Heart right ventricle (tissue), 16 donors: ENCODE results near the gene BAIAP3. TPM values are rescaled to one million over a fixed set of nuclear protein-coding genes. Genes with fewer than 3 reads are reported as not detected.

Source experiments
- ATAC-seq, 8 donors: fragments of 200-7000 bp; cut with Tn5 transposase; one replicate each; pipeline ENCODE4 v1.9.1; 2020; ENCODE audit warnings: mild to moderate bottlenecking in 8 of 8, moderate library complexity in 8 of 8, moderate number of reproducible peaks in 1 of 8
- DNase-seq, 2 donors: peaks; one replicate each; pipeline ENCODE4 v3.0.0-alpha.2; 2020
- H3K27ac ChIP-seq, 10 donors: fragments of 200-600 bp; sonication (generic) in 2 of 10; one replicate each; pipeline versions ENCODE4 v1.5.0 to v1.8.0; 2020 to 2022; ENCODE audit warnings: mild to moderate bottlenecking in 3 of 10
- H3K27me3 ChIP-seq, 7 donors: fragments of 200-600 bp; one replicate each; pipeline ENCODE4 v1.8.0; 2021 to 2022; ENCODE audit warnings: mild to moderate bottlenecking in 2 of 7
- H3K36me3 ChIP-seq, 9 donors: fragments of 200-600 bp; sonication (generic) in 1 of 9; one replicate each; pipeline versions ENCODE4 v1.5.0 to v1.8.0; 2020 to 2022; ENCODE audit warnings: mild to moderate bottlenecking in 2 of 9
- H3K4me1 ChIP-seq, 9 donors: fragments of 200-600 bp; sonication (generic) in 1 of 9; one replicate each; pipeline versions ENCODE4 v1.5.0 to v1.8.0; 2020 to 2022; ENCODE audit warnings: mild to moderate bottlenecking in 4 of 9
- H3K4me3 ChIP-seq, 10 donors: fragments of 200-600 bp; sonication (generic) in 2 of 10; one replicate each; pipeline versions ENCODE4 v1.5.0 to v1.8.0; 2020 to 2022; ENCODE audit warnings: mild to moderate bottlenecking in 7 of 10, moderate library complexity in 2 of 10
- H3K9me3 ChIP-seq, 11 donors: fragments of 200-600 bp in 10 of 11; sonication (generic) in 2 of 11; one replicate each; pipeline versions ENCODE4 v1.5.0 to v1.8.0; 2013 to 2022; ENCODE audit warnings: mild to moderate bottlenecking in 2 of 11, control low read depth in 1 of 11, moderate library complexity in 1 of 11
- CTCF ChIP-seq, 9 donors: fragments of 200-600 bp; sonication (generic) in 2 of 9; IDR thresholded peaks; one replicate each; pipeline versions ENCODE4 v1.5.0 to v1.8.0; 2021 to 2022; ENCODE audit warnings: antibody characterized with exemption in 9 of 9, mild to moderate bottlenecking in 5 of 9, moderate library complexity in 1 of 9
- WGBS, 2 donors: extraction: QIAGEN DNeasy Blood & Tissue Kit; methylation state at CpG; one replicate each; pipeline ENCODE4 v1.1.7; 2013; ENCODE audit warnings: inconsistent platforms in 1 of 2; 5-methylcytosine and 5-hydroxymethylcytosine counted together
- intact Hi-C, 10 donors: fragments of 100-400 bp; cut with DNase I; formaldehyde crosslinking; loops; one replicate each; pipeline versions ENCODE4 v1.11.1 to v1.14.2; 2022
- polyA plus RNA-seq, 2 donors: library from polyadenylated mRNA; stranded (reverse); fragments of 200-250 nt; gene quantifications; one replicate each; pipeline ENCODE4 v1.2.3, GENCODE V29; 2013
- total RNA-seq, 10 donors: library from RNA; stranded (reverse); fragmentation: NEBNext Ultra II Directional in 3 of 10; extraction: Animal tissue kit (Norgen Biotek cat#: 25700) in 3 of 10; gene quantifications; one replicate each; pipeline versions ENCODE4 v1.2.1 to v1.2.4, GENCODE V29; 2021 to 2023
- donor health status: Arrhythmogenic right ventricular cardiomyopathy.
- donor health status: ischemic (EF 13 %, LVEDD 7.1; RV severe dilation, severe dysfunction).
- donor health status: healthy with polysubstance abuse.
- donor health status: DM: no; HTN: yes; CAD: no.
- donor health status: DM: no; HTN: no; CAD: no.
- donor health status: ischemic (EF 25% LVEDD 6.9; RV normal size, moderate dysfunction).
- donor health status: ischemic (EF 25% LVEDD 5.7; RV mildly dilated, moderate dysfunction).
- donor health status: healthy.
- donor health status: DM: yes; HTN: yes; CAD: no.
- donor health status: Ischemic cardiomyopathy.
- donor health status: ischemic (EF 35%, LVEDD 5.7; RV mildly dilated, moderate dysfunction).
- donor health status: nonischemic (EF 11% LVEDD 7.7; RV severe dilation, severe dysfunction).
- donor health status: DM: yes; HTN: yes; CAD: no.
- donor health status: PGD.
- donor health status: ischemic (EF 29% LVEDD 5.4; RV normal size, mild dysfunction).
- donor health status: nonischemic (EF 23%, LVEDD 6.1; RV moderate dilation, normal function).

Gene BAIAP3
- total and polyA plus RNA-seq, 12 donors: 0.37 to 6.8 (median 2.0) TPM

GRCh38 chr16:1348926-1349325, 15.5 kb downstream of the BAIAP3 start:
- Histone ChIP-seq H3K36me3 (peaks cover 0 to 39% (median 14%) of the 10 kb centered on the region in 9 donors), H3K4me1 (peaks cover 11 to 34% (median 29%) of the 10 kb centered on the region in 9 donors), H3K27ac (no peak overlapping the region), H3K4me3 (no peak overlapping the region), H3K9me3 (no peaks in the 10 kb centered on the region), H3K27me3 (no peaks in the 10 kb centered on the region)
- WGBS, 2 donors: 79 to 81% methylated on average over 14 of the region's 14 CpGs
- DNase-seq (no peak), ATAC-seq (no peak)
- no peak for TF ChIP-seq CTCF (IDR thresholded peaks at IDR 0.05)
- intact Hi-C loops: loop anchor here in 1 of 10 donors (10.0 kb wide), 1 partner anchor 56 kb away; no protein-coding TSS in a partner anchor

GRCh38 chr16:1349351-1349750, 15.9 kb downstream of the BAIAP3 start:
- ATAC-seq (no peak), DNase-seq (no peak)
- no peaks in the 10 kb centered on the region for H3K9me3 ChIP-seq
- peaks cover 0 to 39% (median 14%) of the 10 kb centered on the region in 9 donors for H3K36me3 ChIP-seq
- intact Hi-C loops: loop anchor here in 1 of 10 donors (10.0 kb wide), 1 partner anchor 55 kb away; no protein-coding TSS in a partner anchor
- peaks cover 11 to 37% (median 32%) of the 10 kb centered on the region in 9 donors for H3K4me1 ChIP-seq
- H3K27ac ChIP-seq: no peak overlapping the region
- TF ChIP-seq CTCF (IDR thresholded peaks at IDR 0.05): no peak
- H3K27me3 ChIP-seq: no peaks in the 10 kb centered on the region
- WGBS, 2 donors: 85 to 87% methylated on average over 16 of the region's 16 CpGs
- H3K4me3 ChIP-seq: no peak overlapping the region

GRCh38 chr16:1349951-1350350, 16.5 kb downstream of the BAIAP3 start:
- H3K27me3 ChIP-seq: no peaks in the 10 kb centered on the region
- no peak overlapping the region for H3K27ac ChIP-seq
- TF ChIP-seq CTCF (IDR thresholded peaks at IDR 0.05): no peak
- ATAC-seq (no peak), DNase-seq (no peak)
- no peak overlapping the region for H3K4me3 ChIP-seq
- peaks cover 11 to 37% (median 32%) of the 10 kb centered on the region in 9 donors for H3K4me1 ChIP-seq
- H3K36me3 ChIP-seq: peaks cover 0 to 39% (median 14%) of the 10 kb centered on the region in 9 donors
- intact Hi-C loops: loop anchor here in 2 of 10 donors (5.0 to 10.0 kb wide), 3 partner anchors 38 to 55 kb away; partner anchors contain the start of gene UBE2I (in 1 of the 2)
- 94 to 95% methylated on average over 17 of the region's 17 CpGs for WGBS, 2 donors
- no peaks in the 10 kb centered on the region for H3K9me3 ChIP-seq

- Histone ChIP-seq H3K4me1 (peaks cover 11 to 37% (median 32%) of the 10 kb centered on the region in 9 donors), H3K4me3 (peak overlapping the region; percentile 68 to 99 (median 97)), H3K36me3 (peaks cover 0 to 39% (median 14%) of the 10 kb centered on the region in 9 donors), H3K27me3 (no peaks in the 10 kb centered on the region), H3K9me3 (no peaks in the 10 kb centered on the region), H3K27ac (peak overlapping the region in 1 of 10 donors; percentile 85)
- intact Hi-C loops: loop anchor here in 2 of 10 donors (5.0 kb wide), 2 partner anchors 38 to 43 kb away; partner anchors contain the start of gene UBE2I (in 1 of the 2)
- no peak for TF ChIP-seq CTCF (IDR thresholded peaks at IDR 0.05)
- ATAC-seq (no peak), DNase-seq (no peak)
- 83 to 84% methylated on average over 19 of the region's 19 CpGs for WGBS, 2 donors
Measured at GRCh38 chr16:1350691-1351090, 17.2 kb downstream of the BAIAP3 start.
